Inflammatory macrophage treated with lipopolysaccharide for 1 hour (primary cell): ENCODE results near the gene PLCB1.
A peak's percentile ranks its signal among the peaks of the same experiment; 100 is the strongest.
"Not testable (repeated sequence)": the region's sequence is repeated elsewhere in the genome, so short reads cannot be mapped to it uniquely, and the experiment has no call there.

Experiments
- DNase-seq, 2 donors: peaks; one replicate each; pipeline ENCODE4 v3.0.0-alpha.2; 2020 to 2022

PLCB1 gene

DNA sequence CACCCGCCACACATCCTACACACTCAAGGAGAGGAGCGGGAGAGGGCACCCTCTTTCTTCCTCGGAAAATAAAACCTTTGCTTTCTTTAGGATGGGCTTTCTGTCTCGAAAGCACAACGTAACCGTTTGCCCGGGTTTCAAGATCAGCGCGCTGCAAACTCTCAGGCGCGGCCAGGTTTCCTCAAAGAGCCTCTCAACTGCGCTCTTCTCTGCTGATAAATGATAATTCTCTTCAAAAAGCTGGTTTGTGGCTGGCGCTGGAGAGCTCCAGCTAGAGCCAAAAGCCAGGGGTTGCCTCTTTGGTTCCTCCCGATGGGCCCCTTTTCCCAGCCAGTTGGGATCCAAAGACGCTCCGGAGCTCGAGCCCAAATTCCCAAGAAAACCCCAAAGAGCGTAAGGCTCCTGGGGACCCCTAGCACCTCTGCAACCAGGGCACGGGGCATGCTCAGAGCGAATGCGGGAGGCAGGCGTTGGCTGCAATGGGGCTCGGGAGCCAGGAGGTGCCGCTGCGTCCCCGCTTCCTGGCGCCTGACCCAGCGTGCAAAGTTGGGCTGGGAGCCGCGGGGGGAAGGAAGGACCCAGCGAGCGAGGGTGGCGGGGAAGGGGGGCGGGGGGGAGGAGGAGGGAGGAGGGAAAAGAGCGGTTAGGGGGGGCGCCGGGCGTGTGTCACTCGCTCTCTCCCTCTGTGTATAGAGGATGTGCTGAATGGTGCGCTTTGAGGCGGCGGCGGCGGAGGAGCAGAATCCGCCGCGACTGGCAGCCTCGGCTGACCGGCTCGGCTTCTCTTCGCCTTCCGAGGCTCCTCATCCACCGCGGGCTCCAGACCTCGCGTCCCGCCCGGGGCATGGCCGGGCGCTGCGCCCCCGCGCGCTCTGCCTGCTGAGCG lies at the start of gene PLCB1:
PLCB1 (plus strand) TSS at position 669 of the 886 bp plus-strand sequence. CDS start 386 bp downstream, outside the sequence.
- peak; percentile 56 to 84 for DNase-seq

DNA sequence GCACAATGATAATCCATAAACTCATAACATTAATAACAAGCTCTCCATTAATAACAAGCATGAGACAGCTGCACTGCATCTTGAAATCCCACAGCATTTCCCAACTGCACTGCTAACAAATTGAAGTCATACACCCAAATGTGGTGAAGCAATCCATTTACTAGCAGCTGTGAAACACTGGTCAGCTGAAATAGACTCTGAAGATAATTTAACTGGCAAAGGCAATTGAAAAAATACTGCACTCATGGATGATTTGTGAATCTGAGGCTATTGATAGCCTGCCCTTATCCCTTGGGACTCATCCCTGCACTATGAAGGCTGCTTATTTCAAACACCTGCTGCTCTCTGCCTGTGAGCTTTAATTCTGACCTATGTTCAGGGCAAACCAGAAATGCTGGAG lies 49.1 kb upstream of the PLCB1 start:
- DNase-seq, result peak; percentile 56 to 78

DNA sequence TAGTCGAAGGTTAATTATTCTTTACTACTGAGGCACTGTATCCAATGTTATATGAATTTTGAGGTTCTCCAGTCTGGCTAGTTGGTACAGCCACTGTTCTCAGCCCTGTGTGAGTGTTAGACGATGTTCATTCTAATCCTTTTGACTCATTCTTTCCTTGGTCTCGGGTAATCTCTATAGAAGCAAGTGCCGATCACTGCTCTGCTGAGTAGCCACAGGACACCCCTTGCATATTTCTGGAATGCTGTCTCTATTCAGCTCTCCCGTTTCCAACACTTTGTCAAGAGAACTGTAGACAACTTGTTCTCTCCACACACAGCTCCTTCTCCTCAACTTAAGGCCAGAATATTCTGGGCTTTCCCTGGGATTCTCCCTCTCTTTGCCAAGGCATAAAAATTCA lies 42.4 kb upstream of the PLCB1 start:
- DNase-seq, result peak in 1 of 2 donors; percentile 18

DNA sequence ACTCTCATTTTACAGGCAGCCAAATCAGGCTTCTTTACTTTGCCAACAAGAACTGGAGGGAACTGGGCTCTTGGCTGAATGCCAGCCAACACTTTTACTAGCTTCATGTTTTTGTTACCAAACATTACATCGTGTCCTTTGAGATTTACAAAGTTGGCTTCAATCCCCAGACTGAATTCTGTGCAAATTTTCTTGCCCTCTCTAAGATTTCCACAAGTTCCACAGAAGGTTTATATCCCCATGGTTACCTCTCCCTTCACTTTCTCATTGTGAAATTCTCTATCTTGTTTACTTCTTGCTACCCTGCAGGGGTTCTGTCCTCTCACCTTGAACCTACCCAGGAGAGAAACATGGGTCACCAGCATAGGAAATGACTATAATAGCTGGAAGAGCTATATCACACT lies 37.6 kb upstream of the PLCB1 start:
- peak in 1 of 2 donors; percentile 10 for DNase-seq

DNA sequence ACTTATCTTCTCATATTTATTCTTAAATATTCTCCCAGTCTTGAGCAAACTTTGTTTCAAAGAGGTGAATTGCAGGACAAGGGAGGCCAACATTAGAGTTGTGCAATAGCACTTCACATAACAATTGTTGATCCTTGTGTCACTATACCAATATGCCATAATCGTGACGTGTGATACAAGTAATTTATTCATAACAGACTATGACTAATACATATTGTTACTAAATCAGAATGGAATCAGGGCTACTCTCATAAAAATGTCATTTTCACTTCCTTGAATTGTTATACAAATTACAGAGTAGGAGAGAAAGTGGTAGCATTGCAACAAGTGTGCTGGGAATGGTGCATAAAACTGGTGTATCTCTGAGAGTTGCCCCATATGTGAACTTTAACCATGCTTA lies 37.2 kb upstream of the PLCB1 start:
- DNase-seq, result peak; percentile 80 to 86

DNA sequence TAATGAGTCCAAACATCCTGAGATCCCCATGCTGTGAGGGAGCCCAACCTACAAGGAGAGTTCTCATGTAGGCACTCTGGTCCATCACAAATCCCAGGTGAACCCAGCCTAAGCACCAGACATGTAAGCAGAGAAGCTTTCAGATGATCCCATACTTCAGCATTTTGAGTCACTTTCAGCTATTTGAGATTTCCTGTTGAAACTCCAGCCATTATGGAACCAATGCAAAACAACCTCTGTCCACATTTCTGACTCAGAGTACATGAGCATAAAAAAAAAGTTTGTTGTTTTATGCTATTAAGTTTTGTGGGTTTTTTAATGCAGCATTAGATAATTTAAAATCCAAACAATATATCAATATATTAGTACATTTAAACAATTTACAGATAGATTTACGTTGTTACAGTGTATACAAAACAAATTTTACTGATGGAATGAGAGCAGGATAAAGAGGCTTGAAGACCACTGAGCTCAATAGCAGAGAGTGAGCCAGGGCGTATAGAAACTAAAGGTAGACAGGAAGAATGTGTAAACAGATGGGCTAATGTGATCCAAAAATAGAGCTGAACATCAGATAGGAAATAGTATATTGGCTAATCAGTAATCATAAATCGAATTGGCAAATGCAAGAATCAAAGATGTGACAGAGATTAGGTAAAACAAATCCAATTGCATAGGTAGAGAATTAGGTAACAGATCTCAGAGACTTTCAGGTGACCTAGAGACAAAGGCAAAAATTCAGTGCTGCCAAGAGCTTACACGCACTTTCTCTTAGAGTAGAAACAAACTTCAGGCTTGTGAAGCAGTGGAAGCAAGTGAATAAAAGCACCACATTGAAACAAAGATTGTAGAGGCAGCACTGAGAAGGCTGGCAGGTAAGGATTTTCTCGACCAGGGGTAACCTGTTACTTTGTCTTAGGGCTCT lies 36.2 kb upstream of the PLCB1 start:
- peak in 1 of 2 donors; percentile 8 for DNase-seq

DNA sequence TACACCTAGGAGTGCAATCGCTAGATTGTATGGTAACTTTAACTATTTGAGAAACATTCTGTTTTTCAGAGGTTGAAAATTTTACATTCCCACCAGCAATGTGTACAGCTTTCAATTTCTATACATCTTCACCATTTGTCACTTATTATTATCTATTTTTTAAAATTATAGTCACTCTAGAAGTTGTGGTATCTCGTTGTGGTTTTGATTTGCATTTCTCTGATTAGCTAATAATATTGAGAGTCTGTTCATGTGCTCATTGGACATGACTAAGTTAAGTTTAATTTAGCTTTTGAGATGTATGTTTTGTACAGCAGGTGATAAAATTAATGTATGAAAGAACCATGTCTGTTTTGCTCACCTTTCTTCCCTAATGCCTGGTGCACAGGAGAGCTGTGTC lies 34.8 kb upstream of the PLCB1 start:
- DNase-seq, result no peak

DNA sequence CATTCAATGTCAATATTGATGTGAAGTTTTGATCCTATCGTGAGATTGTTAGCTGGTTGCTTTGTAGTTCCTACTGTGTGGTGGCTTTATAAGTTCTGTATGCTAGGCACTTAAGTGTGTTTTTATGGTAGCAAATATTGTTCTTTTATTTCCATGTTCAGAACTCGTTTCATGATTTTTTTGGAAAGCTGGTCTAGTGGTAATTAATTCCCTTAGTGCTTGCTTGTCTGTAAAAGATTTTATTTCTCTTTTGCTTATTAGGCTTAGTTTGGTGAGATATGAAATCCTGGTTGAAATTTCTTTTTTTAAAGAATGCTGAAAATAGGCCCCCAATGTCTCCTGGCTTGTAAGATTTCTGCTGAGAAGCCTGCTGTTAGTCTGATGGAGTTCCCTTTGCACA lies 27.8 kb upstream of the PLCB1 start:
- no peak for DNase-seq

DNA sequence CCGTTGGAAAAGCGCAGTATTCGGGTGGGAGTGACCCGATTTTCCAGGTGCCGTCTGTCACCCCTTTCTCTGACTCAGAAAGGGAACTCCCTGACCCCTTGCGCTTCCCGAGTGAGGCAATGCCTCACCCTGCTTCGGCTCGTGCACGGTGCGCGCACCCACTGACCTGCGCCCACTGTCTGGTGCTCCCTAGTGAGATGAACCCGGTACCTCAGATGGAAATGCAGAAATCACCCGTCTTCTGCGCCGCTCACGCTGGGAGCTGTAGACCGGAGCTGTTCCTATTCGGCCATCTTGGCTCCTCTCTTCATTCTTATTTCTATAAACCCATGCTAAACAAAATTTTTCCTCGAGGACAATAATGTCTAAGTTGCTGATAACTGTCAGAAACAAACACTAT lies 17.5 kb upstream of the PLCB1 start:
- not testable (repeated sequence) for DNase-seq

DNA sequence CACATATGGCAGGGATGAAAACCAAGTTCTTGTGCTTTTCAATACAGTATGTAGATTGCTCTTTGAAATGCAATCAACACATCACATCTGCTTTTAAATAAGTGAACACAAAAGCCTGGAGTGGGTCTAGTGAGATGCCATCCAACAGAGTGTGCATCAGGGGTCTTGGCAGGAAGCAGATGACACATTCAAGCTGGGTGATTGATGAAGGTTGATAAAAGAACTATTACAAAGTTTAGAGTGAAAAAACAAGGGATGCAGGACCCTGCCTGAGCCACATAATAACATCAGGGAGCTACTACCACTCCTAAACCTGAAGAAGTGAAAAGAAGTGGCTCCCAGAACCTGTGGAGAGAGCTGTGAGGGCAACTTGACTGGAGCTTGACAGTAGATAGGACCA lies 16.6 kb upstream of the PLCB1 start:
- no peak for DNase-seq

DNA sequence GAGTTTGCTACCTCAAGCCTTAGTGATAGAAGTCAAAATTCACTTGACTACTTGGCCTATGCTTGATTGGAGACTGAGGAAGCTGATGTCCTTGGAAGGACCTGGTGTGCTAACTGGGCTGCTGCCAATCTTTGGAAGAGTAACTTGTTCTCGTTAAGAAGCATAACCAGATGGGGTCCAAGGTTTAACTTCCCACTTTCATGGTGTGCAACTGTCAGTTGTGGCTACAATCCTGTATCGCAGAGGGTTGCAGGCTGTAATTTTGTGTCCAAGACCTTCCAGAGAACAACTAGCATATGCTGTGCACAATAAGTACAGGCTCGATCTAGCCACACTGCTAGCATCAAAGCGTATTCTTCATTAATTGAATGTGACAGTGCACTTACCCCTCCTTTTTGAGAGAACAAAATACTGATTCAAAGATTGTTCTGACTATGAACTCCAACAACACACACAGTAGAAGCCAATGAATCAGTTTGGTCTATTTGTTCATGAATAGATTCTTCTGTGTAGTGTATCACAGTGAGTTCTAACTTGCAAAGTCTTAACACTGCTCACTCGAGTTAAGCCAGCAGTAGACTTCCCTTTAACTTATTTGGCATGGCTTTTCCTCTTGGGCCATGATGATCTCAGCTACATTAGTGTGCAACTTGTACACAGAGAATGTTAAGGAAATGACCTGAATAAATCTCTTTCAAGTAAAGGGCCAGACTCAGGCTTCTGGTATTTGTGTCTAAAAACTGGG lies 15.8 kb upstream of the PLCB1 start:
- DNase-seq, result no peak

DNA sequence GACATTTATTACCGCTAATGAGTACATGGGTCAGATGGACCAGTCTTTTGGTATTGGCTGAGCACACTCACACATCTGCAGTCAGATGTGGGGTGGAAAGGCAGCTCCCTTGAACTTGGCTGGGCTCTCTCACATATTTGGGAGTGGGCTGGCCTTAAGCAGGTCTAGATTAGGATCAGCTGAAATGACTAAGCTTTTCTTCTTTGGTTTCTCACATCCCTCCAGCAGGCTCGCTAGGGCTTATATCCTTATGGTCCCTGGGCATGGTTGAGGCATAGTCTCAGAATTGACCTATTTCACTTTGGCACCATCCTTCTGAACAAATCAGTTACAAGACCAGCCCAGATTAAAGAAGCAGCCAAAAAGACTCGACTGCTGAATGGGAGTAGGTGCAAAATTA lies 14.4 kb upstream of the PLCB1 start:
- no peak for DNase-seq

DNA sequence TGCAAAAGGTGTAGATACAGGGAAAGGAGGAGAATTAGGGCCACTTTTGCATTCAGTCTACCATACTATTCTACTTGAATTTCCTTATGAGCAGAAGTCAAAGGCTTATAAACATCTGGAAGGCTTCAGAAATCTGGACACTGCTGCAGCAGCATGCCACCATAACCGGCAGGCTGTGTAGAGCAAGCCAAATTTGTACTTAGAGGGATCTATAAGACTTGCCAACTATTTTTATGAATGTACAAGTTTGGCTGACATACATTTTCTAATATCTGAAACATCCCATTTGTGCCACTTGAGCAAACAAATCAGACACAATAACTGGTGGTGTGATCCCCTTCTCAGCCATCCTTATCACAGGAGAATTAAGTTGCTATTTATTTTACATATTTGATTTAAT lies 14.0 kb upstream of the PLCB1 start:
- DNase-seq, result no peak

DNA sequence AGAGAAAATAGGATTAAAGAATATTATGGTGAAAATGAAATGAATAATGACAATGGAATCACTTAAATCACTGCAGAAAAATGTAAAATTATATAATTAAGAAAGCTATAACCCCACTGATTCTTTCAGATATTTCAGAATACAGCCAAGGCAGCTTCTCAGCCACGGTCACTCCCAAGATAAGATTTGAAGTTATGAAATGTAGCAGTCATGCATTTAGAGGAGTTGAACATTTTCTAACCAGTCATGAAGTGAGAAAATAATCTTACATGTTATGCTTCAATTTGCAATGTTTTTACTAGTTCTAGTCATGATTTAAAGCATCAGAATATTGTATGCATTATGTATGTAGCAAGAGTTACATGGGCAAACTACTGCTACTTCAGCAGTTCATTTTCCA lies 13.3 kb upstream of the PLCB1 start:
- DNase-seq, result no peak

DNA sequence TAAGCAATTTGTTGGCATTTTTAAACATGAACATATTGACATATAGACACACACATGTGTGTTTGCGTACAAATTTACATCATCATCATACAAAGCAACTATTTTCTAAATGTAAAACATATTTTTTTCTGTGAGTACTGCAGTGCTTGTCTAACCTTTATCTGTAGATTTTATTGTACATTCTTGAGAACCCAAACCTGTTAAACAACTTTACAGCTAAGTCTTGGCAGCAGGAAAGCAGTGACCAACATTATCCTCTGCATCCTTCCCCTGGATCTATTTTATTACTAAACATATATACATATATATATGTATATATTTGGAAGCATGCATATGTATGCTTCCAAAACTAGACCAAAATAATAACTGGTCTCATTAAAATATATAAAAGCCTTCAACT lies 10.4 kb upstream of the PLCB1 start:
- DNase-seq, result no peak

DNA sequence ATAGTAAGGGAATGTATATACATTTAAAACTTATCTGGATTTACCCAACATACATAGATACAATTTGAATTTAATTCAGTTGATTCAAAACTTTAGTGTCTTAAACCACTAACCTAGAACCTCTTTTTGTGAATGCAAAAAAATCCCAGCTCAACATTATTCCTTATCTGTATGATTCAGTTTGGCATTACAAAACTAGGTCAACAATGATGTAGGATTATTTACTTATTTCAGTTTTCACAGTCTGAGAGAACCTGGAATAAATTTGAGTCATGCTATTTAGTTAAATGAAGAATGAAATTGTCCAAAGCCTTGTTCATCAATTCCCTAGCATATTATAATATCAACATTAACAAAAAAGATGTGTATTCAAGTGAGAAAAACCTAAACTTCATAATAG lies 7.4 kb upstream of the PLCB1 start:
- no peak for DNase-seq

DNA sequence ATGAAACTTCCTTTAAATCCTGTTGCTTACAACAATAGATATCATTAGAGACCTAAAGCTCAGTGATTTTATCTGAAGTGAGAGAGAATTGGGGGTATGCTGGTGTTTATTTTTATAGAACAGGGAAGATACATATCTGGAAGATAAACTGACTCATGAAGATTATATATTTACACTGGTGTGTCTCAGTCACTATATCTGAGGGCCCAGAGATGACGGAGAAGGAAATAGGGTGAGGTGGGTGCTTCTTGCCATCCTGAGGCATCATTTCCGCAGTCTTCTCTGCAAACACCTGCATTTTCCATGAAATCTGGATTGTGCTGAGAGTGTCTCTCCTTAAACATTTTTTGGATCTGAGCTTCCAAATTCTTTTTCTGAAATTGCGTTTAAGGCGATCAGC lies 5.9 kb upstream of the PLCB1 start:
- no peak for DNase-seq

DNA sequence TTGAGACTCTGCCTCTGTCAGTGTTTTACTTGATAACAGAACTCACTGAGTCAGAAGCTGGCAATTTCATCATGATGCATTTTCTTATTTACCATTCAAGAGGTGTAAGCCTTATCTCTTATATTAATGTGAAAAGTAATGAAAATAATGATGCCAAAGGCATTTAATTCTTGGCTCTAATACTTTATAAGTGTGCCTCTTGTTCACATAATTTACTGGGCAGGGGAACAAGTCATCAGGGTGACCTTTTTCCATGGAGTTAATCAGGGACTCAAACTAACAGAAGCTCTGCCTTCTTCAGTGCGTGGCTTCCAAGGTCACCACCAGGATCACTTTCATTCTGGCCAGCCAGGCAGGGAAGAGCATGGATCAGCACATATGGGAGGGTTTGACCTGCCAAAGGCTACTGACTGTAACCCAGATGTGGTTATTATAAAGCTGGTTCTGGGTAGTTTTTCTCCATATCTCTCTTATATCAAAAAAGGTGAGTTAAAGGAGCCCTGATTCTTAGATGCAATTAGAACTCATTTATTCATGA lies 5.2 kb upstream of the PLCB1 start:
- DNase-seq, result no peak

DNA sequence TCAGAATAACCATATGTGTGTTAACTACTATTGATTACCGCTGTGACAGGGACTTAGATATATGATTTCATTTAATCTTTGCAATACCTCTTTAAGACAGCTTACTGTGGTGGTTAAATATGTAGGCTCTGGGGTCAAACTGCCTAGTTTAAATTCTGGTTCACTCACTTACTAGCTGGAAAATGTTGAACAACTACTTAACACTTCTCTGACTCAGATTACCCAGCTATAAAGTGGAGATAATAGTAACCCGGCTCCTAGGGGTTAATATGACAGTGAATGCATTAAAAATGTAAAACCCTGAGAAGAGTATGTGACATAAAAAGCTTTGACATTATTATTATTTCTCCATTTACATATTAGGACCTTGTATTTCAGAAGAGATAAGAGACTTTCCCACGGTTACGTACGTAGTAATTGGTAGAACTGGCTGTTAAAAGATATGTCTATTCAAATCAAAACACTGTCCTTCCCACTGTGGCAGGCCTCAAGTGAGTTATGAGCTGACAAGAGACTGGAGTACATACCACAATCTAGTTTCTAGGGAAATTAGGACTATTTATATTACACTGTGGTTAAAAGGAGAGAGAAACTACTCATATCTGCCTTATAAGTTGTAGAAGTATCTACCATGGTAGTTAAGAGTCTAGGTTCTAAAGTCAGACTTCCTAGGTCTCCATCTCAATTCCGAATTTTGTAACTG lies 4.4 kb upstream of the PLCB1 start:
- no peak for DNase-seq

DNA sequence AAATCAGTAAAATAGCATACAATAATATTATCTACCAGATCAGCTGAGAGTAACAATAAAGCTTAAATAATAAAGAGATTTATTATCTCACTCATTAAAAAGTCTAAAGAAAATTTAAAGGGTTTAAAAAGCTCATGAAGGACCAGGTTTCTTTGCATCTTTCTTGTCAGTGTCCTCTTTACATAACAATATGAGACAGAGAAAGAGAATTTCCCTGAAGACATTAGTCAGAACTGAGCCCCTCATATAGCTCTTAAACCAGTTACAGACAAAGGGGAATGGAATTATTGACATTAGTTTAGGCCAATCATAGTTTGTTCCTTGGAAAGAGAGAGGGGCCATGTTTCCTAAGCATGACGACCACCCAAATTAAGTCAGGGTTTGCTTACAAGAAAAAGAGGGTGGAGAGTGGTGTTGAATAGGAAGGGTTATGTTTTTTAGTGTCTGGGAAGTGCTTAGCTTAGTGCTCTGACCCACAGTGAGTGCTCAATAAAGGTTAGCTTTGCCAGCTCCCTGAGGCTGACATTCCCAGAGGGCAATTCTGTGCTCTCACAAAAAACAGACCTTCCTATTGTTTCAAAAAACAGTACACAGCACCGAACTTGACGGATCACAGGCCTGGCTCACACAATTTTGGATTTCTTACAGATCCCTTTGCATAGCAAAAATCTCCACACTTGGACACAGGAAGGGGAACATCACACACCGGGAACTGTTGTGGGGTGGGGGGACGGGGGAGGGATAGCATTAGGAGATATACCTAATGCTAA lies 3.6 kb upstream of the PLCB1 start:
- no peak for DNase-seq
